C1 segment of cervical spinal cord (tissue), 14 donors: Measurements from ENCODE around the gene GUSB.
"Not testable (repeated sequence)": the region's sequence is repeated elsewhere in the genome, so short reads cannot be mapped to it uniquely, and the experiment has no call there.

Experiments
- DNase-seq, 14 donors: peaks; one replicate each; lab custom pipeline; 2025; lab: John Stamatoyannopoulos, UW

The GUSB gene

DNA sequence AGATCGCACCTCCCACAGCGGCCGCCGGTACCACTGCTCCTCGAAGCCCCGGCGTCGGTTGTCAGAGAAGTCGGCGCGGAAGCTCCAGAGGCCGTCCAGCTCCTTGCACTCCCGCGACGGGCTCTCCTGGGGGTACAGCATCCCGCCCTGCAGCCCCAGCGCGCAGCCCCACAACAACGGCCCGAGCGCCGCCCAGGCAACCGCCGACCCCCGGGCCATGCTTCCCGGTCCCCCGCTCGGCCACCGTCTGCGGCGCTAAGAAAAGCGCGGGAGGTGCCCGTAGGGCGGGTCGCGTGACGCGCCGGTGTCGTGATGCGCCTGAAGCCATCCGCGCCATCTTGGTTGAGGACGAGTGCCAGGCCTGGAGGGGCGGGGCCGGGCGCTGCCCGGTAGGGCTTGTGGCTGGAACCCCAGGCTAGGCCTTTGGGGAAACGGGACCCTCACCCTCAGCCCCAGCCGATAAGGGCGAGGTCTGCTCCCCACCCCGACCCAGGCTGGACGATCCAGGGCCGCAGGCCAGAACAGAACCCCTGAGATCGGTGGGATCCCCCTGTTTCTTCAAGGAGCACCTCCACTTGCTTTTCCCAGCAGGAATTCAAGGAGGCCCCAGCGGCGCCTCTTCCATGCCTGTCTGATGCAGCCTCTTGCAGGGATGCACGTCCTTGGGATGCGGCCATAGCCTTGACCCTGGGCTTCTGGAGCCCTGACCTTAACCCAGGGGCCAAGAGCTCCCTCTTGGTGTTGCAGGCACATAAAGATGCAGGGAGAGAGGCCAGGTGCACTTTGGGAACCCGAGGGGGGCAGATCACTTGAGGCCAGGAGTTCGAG, at the start of gene GUSB:
GUSB (minus strand) TSS at position 249 of the 828 bp plus-strand sequence; CDS start at position 219, 30 bp downstream.
- DNase-seq = peak; percentile 45 to 92 (median 84)

GRCh38 chr7:66028342-66028741, 46.3 kb upstream of the GUSB start:
- DNase-seq = not testable (repeated sequence)

DNA sequence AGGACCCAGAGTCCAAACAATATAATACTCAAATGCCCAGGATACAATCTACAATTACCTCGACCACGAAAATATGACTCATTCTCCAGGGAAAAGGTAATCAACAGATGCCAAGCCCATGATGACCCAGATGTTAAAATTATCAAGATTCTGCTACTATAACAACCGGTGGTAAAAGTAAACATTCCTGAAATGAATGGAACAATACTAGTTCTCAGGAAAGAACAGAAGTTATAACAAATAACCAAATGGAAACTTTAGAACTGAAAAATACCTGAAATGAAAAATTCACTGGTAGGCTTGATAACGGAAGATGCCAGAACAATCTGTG, 34.1 kb upstream of the GUSB start:
- no peak for DNase-seq

GRCh38 chr7:66015440-66016130, 33.6 kb upstream of the GUSB start:
- DNase-seq = no peak

DNA sequence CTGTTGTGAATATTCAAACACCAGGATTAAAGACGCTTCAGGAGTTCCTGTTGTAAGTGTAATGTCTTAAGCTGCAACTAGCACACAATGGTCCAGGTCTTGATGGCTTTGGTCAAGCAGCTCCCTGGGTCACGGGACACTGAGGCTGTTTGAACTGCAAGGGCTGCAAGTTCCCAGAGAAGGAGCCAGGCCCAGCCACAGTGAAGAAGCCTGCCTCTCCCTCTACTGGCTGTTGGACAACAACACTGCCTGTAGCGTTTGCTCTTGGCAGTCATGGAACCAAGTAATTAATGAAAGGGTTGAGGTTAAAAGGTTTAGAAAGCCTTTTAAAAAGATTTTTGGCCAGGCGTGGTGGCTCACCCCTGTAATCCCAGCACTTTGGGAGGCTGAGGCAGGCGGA, 31.9 kb upstream of the GUSB start:
- peak in 4 of 14 donors; percentile 1 to 10 (median 2) for DNase-seq

- no peak for DNase-seq
Measured at GRCh38 chr7:66007232-66007631, 25.2 kb upstream of the GUSB start.

- not testable (repeated sequence) for DNase-seq
Measured at GRCh38 chr7:66005115-66005671, 23.2 kb upstream of the GUSB start.

- not testable (repeated sequence) for DNase-seq
Measured at GRCh38 chr7:66000823-66001417, 18.9 kb upstream of the GUSB start.

DNA sequence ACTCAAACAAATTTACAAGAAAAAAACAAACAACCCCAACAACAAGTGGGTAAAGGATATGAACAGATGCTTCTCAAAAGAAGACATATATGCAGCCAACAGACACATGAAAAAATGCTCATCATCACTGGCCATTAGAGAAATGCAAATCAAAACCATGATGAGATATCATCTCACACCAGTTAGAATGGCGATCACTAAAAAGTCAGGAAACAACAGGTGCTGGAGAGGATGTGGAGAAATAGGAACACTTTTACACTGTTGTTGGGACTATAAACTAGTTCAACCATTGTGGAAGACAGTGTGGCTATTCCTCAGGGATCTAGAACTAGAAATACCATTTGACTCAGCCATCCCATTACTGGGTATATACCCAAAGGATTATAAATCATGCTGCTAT, 13.0 kb upstream of the GUSB start:
- not testable (repeated sequence) for DNase-seq

DNA sequence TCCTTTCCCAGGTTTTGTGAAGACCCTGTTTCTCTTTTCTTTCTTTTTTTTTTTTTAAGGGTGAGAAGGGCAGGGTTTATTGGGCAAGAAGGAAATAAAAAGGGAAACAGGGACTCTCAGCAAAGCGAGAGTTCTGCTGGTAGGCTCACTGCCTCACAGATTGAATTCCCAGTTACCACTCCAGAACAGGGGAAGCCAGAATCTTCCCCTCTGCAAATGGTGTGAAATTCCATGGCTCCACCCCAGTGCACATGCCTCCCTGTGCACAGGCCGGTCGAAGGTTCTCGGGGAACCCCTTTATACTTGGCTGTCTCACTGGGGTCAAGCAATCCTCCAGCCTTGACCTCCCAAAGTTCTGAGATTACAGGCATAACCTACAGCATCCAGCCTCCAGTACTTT, 10.5 kb upstream of the GUSB start:
- DNase-seq = no peak

- DNase-seq = not testable (repeated sequence)
Measured at GRCh38 chr7:65991829-65992228, 9.8 kb upstream of the GUSB start.

DNA sequence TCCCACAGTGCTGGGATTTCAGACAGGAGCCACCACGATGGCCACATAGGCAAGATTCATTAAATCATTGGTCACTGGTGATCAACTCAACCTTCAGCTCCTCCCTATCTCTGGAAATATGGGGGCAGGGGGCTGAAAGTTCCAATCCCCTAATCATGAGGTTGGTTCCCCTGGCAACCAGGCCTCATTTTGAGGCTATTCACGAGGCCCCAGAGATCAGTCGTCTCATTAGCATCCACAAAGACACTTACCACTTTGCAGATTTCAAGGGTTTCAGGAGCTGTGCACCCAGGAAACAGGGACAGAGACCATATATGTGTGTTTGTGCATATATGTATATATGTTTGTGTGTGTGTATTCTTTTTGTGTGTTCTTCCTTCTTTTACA, 7.7 kb upstream of the GUSB start:
- no peak for DNase-seq

GRCh38 chr7:65988503-65988902, 6.5 kb upstream of the GUSB start:
- DNase-seq = not testable (repeated sequence)

- no peak for DNase-seq
Measured at GRCh38 chr7:65988084-65988483, 6.1 kb upstream of the GUSB start.

GRCh38 chr7:65983965-65984658, 2.1 kb upstream of the GUSB start:
- DNase-seq = no peak

- peak in 7 of 14 donors; percentile 3 to 26 (median 11) for DNase-seq
Measured at GRCh38 chr7:65980478-65981250, 1.3 kb downstream of the GUSB start.

DNA sequence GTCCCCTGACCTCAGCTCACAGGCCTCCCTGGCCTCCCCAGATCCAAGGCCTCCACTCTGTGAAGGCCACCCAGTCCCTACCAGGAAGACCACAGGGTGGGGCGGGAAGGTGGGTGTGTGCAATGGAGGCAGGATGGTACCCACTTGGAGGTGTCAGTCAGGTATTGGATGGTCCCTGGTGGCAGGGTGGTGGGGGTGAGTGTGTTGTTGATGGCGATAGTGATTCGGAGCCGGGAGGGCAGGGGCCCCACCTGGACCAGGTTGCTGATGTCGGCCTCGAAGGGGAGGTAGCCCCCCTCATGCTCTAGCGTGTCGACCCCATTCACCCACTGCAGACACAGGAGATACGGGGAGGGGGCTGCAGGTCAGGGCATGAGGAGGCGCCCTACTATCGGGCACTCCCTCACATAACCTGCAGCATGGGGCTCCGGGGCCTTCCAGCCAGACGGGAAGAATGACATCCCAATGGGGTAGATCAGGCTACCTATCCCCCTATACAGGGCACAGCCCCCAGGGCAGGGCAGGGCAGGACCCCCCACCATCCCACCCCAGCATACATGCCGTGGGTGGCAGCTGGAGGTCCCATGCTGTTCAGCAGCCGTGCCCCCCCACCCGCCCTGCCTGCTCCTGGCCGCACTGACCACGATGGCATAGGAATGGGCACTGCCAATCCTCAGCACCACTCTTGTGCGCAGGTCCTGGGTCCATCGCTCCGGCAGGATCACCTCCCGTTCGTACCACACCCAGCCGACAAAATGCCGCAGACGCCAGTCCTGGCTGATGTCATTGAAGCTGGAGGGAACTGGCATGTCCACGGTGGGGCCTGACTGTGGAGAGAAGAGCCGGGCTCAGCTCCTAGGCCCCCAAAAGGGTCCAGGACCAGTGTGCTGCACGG, 2.2 kb downstream of the GUSB start:
- DNase-seq = no peak

GRCh38 chr7:65978891-65979582, 3.0 kb downstream of the GUSB start:
- DNase-seq = no peak

DNA sequence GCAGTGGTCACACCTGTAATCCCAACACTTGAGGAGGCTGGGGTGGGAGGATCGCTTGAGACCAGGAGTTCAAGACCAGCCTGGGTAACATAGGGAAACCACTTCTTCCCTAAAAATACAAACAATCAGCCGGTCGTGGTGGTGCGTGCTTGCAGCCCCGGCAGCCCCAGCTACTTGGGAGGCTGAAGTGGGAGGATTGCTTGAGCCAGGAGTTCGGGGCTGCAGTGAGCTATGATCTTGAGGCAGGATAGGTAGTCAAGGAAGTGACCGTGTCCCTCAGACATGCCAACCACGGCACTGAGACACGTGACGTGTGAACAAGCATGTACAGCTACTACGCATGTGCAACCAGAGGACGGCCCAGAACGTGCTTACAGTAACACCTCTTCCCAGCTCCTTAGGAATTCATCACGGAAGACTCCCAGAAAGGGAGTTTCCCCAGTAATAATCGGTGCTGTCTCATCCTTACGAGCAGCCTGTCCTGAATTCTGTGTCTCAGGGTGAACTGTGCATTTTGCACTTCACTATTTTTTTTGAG, 5.3 kb downstream of the GUSB start:
- DNase-seq = no peak
